Epithelial cell of proximal tubule (primary cell): ENCODE measurements around the gene OR10G3. TPM values are rescaled to one million over a fixed set of nuclear protein-coding genes. Genes with fewer than 3 reads are reported as not detected.

Source experiments
- DNase-seq: peaks from one replicate; pipeline ENCODE4 v3.0.0-alpha.2; 2011; ENCODE audit warnings: low read depth
- H3K4me3 ChIP-seq: 2 replicates; pipeline ENCODE4 v1.5.1; 2011; ENCODE audit warnings: low read depth, mild to moderate bottlenecking, low read length
- total RNA-seq: library from RNA; depleted of rRNA; stranded (reverse); fragments of >200 nt; gene quantifications from 2 replicates; pipeline ENCODE4 v1.2.3, GENCODE V29; 2015
- TF ChIP-seq, protein P1 (sequence below): conservative IDR thresholded peaks from 2 replicates; pipeline ENCODE4 v1.5.1; 2012; ENCODE audit warnings: low read depth, mild to moderate bottlenecking, low read length

Gene OR10G3
- total RNA-seq, 1 donor from 2014 or later = not detected

DNA sequence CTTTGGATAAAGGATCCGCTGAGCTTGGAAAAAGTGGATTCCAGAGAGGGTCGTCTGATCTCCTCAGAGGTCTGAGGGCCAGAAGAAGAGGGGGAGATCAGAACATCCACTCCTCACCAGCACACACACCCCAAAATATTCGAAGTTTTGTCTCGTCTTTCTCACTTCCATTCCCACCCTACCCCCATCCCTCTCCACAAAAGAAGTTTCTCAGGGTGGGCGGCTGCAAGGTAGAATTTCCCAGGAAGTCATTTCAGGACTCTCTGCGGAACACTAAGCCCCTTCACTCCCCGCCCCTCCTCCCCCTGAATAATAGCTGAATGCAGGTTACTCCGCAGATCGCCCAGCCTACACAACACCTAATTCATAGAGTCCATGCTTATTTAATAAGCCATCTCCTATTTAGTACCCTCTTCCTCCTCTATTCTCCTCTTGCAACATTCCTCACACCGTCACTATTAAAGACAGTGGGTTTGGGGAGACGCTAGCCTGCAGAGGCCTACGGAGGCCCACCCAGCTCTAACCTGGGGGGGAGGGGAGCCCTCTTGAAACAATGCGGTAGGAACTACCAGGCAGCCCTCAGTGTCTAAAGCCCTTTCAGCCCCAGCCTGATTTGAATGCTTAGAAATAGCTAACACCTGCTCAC is 53.1 kb downstream of the OR10G3 start:
- DNase-seq = no peak
- peak overlapping the region; percentile 66 for H3K4me3 ChIP-seq
- TF ChIP-seq, protein P1, sequence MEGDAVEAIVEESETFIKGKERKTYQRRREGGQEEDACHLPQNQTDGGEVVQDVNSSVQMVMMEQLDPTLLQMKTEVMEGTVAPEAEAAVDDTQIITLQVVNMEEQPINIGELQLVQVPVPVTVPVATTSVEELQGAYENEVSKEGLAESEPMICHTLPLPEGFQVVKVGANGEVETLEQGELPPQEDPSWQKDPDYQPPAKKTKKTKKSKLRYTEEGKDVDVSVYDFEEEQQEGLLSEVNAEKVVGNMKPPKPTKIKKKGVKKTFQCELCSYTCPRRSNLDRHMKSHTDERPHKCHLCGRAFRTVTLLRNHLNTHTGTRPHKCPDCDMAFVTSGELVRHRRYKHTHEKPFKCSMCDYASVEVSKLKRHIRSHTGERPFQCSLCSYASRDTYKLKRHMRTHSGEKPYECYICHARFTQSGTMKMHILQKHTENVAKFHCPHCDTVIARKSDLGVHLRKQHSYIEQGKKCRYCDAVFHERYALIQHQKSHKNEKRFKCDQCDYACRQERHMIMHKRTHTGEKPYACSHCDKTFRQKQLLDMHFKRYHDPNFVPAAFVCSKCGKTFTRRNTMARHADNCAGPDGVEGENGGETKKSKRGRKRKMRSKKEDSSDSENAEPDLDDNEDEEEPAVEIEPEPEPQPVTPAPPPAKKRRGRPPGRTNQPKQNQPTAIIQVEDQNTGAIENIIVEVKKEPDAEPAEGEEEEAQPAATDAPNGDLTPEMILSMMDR = no peak

DNA sequence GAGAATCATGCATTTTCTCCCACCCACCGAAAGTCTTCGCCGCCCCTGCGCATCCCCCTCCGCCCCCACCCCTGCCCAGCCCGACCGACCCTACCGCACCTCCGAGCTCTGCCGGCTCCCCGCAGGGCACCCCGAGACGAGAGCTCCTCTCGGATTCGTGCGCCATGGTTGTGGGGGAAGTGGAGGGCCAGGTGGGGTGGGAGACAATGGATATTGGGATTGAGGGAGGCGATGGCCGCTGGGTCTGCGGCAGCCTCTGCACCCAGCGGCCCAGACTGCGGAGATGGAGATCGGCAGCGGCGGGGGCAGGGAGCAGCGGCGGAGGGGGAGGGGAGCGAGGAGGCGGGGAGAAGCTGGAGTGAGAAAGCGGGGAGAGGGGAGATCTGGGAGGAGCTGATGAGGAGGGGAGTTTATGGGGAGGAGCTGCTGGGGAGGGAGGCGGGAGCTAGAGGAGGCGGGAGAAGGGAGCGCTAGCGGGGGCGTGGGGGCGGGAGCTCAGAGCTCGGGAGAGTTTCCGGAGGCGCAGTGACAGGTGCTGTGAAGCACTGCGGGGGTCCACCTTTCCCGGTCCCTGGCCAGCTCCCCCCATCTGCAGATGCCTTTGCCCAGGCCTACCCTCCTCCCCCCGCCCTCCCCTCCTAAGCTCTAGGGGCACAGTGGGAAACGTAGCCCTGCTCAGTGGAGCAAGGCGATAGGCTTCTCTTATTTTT is 53.8 kb downstream of the OR10G3 start, which contains the start of gene SALL2:
SALL2 (minus strand) TSS at position 385 of the 710 bp plus-strand sequence; CDS start at position 166, 219 bp downstream.
- TF ChIP-seq, protein P1 = no peak
- peak within 1 kb of the TSS; percentile 66 for H3K4me3 ChIP-seq
- no peak for DNase-seq

DNA sequence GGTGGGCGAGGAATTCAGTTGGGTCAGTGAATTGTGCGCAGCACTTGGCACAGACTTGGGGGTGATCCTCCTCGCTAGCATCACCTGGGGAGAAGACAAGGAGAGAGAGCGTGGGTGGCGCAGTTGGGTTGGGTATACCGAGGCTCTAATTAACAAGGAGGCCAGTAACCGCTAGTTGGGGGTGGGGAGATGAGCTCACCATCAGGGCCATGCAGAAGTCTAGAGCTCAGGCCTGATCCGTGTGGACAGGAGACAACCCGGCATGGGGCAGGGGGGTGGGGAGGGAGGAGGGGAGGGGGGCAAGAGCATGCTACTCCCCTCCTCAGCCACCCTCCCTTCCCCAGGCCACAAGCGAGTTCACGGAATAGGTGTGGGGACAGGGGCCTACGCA is 54.3 kb downstream of the OR10G3 start:
- DNase-seq = no peak
- TF ChIP-seq, protein P1 = no peak
- H3K4me3 ChIP-seq = peak overlapping the region; percentile 66

- H3K4me3 ChIP-seq = peak overlapping the region; percentile 66
- TF ChIP-seq, protein P1 = no peak
- no peak for DNase-seq
Measured at GRCh38 chr14:21524575-21525490, 55.0 kb downstream of the OR10G3 start.

GRCh38 chr14:21523203-21523602 is 56.7 kb downstream of the OR10G3 start:
- TF ChIP-seq, protein P1 = no peak
- H3K4me3 ChIP-seq = no peak overlapping the region
- DNase-seq = no peak

DNA sequence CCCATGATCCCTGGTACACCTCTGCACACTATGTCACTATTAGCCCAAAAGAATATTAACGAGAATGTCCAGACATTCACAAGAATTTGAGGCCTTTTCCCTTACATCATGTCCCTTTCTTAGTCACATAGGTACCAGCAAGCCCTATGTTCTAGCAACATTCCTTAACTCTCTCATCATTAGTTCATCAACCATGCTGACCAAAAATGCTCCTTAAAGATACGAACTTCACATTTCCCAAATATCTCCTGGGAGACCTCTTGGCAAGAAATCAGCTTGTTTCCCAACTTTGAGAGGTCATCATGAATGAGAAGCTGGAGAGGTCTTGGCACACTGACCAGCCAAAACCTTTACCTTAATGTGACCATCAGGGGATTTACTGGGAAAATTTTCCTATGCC is 58.4 kb downstream of the OR10G3 start:
- TF ChIP-seq, protein P1 = no peak
- H3K4me3 ChIP-seq = no peak overlapping the region
- no peak for DNase-seq
